WERI-Rb-1 (cell line): Measurements from ENCODE around the gene RNF141.

ENCODE experiments used
- DNase-seq: peaks from one replicate; pipeline ENCODE4 v3.0.0-alpha.2; 2020
- H3K27ac ChIP-seq: fragments of 250-450 bp; sonication (Bioruptor Pico); 2 replicates; pipeline ENCODE4 v1.5.1; 2020; ENCODE audit warnings: mild to moderate bottlenecking, moderate library complexity
- H3K27me3 ChIP-seq: fragments of 250-450 bp; sonication (Bioruptor Pico); 2 replicates; pipeline ENCODE4 v1.5.1; 2021; ENCODE audit warnings: mild to moderate bottlenecking, low read depth, moderate library complexity; ENCODE audit not compliant: insufficient read depth, severe bottlenecking
- H3K36me3 ChIP-seq: fragments of 250-450 bp; sonication (Bioruptor Pico); 2 replicates; pipeline ENCODE4 v1.5.1; 2020; ENCODE audit warnings: mild to moderate bottlenecking, moderate library complexity
- H3K4me3 ChIP-seq: 2 replicates; pipeline ENCODE4 v1.5.1; 2011; ENCODE audit warnings: low read depth, mild to moderate bottlenecking, control low read depth, low read length
- H3K9me3 ChIP-seq: fragments of 250-450 bp; sonication (Bioruptor Pico); 2 replicates; pipeline ENCODE4 v1.5.1; 2021; ENCODE audit warnings: mild to moderate bottlenecking, moderate library complexity; ENCODE audit not compliant: severe bottlenecking
- CTCF ChIP-seq: IDR thresholded peaks from 2 replicates; pipeline ENCODE4 v1.5.1; 2011; ENCODE audit warnings: low read depth, mild to moderate bottlenecking, control low read depth, inconsistent platforms, low read length

The RNF141 gene

DNA sequence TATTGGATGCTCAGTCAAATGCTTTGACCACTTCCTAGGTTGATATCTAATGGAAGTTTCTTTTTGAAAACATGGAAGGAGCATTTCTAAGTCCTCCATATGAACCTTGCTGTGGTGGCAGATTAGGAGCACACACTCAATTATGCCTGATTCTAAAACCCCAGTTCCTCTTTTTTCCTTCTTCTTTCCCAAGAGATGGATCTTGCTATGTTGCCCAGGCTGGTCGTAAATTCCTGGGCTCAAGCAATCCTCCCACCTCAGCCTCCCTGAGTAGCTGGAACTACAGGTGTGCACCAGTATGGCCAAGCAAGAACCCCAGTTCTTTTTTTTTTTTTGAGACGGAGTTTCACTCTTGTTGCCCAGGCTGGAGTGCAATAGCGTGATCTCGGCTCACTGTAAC is 24.5 kb upstream of the RNF141 start:
- no peak for TF ChIP-seq CTCF
- H3K27me3 ChIP-seq: no peaks in the 10 kb centered on the region
- no peak for DNase-seq
- no peaks in the 10 kb centered on the region for H3K36me3 ChIP-seq
- no peak overlapping the region for H3K27ac ChIP-seq
- H3K9me3 ChIP-seq: no peaks in the 10 kb centered on the region
- H3K4me3 ChIP-seq: no peak overlapping the region

GRCh38 chr11:10564696-10565318 is 23.8 kb upstream of the RNF141 start:
- Histone ChIP-seq H3K36me3 (no peaks in the 10 kb centered on the region), H3K9me3 (no peaks in the 10 kb centered on the region), H3K4me3 (no peak overlapping the region), H3K27ac (no peak overlapping the region), H3K27me3 (no peaks in the 10 kb centered on the region)
- no peak for TF ChIP-seq CTCF
- no peak for DNase-seq

- Histone ChIP-seq H3K27me3 (no peaks in the 10 kb centered on the region), H3K36me3 (no peaks in the 10 kb centered on the region), H3K9me3 (no peaks in the 10 kb centered on the region), H3K4me3 (no peak overlapping the region), H3K27ac (no peak overlapping the region)
- TF ChIP-seq CTCF: no peak
- no peak for DNase-seq
These were observed 23.0 kb upstream of the RNF141 start for GRCh38 chr11:10564030-10564429.

DNA sequence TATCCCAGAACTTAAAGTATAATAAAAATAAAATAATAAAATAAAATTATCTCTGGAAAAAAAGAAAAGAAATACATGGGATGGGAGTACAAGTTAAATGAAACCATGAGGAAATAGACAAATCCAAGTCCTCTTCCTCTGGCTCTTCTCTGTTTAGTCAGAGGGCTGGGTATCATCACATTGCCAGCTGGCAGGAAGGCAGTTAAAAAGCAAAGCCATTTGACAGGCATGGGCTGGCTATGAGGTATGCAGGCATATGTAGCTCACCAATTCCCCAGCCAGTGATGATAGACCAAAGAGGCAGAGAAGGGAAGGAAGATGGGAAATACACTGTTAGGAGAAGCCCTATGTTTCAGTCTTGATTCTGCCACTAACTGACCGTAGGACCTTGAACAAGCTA is 21.0 kb upstream of the RNF141 start:
- DNase-seq: no peak
- Histone ChIP-seq H3K9me3 (no peaks in the 10 kb centered on the region), H3K27me3 (no peaks in the 10 kb centered on the region), H3K36me3 (no peaks in the 10 kb centered on the region), H3K4me3 (no peak overlapping the region), H3K27ac (no peak overlapping the region)
- no peak for TF ChIP-seq CTCF

GRCh38 chr11:10561043-10561818 is 20.2 kb upstream of the RNF141 start:
- Histone ChIP-seq H3K36me3 (no peaks in the 10 kb centered on the region), H3K27me3 (no peaks in the 10 kb centered on the region), H3K9me3 (no peaks in the 10 kb centered on the region), H3K27ac (no peak overlapping the region), H3K4me3 (no peak overlapping the region)
- no peak for TF ChIP-seq CTCF
- DNase-seq: no peak
